Measurements from ENCODE around the gene ZNF414.

ZNF414 gene

DNA sequence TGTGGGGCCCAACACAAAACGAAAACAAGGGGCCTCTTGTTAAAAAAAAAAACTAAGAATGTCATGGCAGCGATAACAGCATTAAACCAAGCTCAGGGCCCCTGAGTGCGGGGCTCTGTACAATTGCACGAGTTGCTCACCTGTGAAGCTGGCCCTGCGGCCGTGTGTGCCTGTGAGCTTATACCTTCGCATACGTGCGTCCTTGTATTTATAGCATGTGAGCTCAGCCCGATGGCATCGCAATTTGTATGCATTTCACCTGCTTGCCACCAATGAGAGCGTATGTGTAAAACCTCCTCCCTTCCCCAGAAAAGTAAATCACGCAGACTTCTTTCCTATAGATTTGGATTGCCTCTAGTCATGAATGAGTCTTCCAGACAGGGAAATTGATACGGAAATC is 52.1 kb downstream of the ZNF414 start:
- DNase-seq, result no peak

DNA sequence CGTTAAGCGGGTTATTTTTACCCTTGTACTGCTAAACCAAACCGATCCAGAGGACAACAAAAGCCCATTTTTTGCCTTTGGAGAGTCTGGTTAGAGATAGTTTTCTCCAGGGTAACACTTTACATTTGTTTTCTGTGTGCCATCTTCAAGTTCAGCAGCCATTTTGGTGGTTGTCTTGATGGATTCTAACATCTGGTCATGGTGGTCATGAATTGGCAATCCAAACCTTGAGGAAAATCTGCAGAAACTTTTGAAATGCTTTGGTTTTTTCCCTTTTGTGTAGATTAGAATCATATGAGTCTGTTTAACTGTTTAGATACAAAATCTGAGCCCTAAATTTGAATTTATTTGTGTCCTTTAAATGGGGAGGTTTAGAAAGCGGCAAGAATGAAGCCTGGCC is 52.6 kb downstream of the ZNF414 start:
- no peak for DNase-seq

DNA sequence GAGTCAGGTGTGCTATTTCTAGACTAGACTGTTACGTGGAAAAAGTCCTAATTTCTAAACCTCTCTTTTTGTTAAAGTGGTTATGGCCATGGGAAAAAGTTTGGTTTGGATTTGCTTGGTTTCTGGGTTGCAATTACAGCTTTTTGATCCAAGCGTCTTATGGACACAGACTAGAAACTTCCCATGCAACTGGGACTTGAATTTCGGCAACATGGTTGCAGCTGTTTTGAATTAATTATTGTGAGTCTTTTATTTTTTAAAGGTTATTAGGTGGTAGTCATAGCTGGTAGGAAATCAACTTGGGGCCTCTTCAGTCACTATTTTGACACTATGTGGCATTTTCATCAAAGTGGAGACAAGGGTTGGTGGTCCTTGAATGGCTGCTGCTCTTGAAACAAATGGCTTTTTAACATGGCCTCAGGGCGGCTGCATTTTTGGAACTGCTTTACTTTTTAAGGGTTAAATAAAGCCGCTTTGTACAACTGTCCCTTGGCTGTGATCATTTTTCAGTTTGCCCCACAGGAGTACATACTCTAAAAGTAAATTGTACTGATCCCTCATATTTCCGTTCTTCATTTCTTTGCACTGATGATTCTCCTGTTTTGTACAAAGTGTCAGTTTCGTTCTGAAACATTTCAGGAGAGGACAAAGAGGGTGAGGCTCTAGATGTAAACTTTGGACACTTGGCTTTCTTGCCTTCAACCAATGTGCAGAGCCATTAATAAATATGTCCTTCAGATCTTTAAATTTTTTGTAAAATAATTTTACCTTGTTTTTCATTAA is 53.3 kb downstream of the ZNF414 start:
- DNase-seq, result no peak

Measured in CD4-positive, alpha-beta T cell treated with Interleukin-6 for 4 hours (primary cell).